ENCODE data around the gene BBOF1. TPM values are rescaled to one million over a fixed set of nuclear protein-coding genes. Genes with fewer than 3 reads are reported as not detected.

BBOF1 gene
- total RNA-seq, 1 experiment from 2014 or later = 6.8 TPM

DNA sequence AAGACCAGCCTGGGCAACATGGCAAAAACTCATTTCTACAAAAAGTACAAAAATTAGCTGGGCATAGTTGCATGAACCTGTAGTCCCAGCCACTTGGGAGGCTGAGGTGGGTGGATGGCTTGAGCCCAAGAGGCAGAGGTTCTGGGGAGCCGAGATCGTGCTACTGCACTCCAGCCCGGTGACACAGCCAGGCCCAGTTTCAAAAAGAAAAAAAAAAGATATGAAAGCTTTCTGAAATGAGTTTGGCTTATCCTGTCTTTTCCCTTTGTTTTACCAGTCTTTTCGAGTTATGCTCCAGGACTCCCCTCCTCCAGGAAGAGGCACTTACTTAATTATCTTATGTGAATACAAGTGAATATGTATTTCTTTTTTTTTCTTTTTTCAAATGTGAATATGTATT is 3.2 kb downstream of the BBOF1 start:
- no peak for DNase-seq
- BruUV-seq (replicated peaks) = no TSS peak
- Histone ChIP-seq H3K4me3 (no peak overlapping the region), H3K27ac (no peak overlapping the region), H4K20me1 (ENCODE audit: insufficient read depth) (no peaks in the 10 kb centered on the region), H3K9me3 (ENCODE audit: insufficient read depth, low read depth) (no peaks in the 10 kb centered on the region), H3K36me3 (ENCODE audit: low read depth) (no peaks in the 10 kb centered on the region), H3K4me2 (no peak overlapping the region), H3F3A (ENCODE audit: insufficient read depth, low read depth) (peaks cover 25% of the 10 kb centered on the region; the same call in 1 of the 2 replicates), H3K79me2 (ENCODE audit: low read depth) (no peaks in the 10 kb centered on the region), H3K9me2 (ENCODE audit: insufficient read depth) (no peaks in the 10 kb centered on the region), H2AFZ (no peak overlapping the region), H3K27me3 (ENCODE audit: insufficient read depth, low read depth) (no peaks in the 10 kb centered on the region), H3K4me1 (replicated peaks; ENCODE audit: insufficient read depth) (peaks cover 8% of the 10 kb centered on the region)
- no peak for TF ChIP-seq EZH2 (IDR thresholded peaks at IDR 0.05; ENCODE audit: low read depth)
- TF ChIP-seq, protein P1, sequence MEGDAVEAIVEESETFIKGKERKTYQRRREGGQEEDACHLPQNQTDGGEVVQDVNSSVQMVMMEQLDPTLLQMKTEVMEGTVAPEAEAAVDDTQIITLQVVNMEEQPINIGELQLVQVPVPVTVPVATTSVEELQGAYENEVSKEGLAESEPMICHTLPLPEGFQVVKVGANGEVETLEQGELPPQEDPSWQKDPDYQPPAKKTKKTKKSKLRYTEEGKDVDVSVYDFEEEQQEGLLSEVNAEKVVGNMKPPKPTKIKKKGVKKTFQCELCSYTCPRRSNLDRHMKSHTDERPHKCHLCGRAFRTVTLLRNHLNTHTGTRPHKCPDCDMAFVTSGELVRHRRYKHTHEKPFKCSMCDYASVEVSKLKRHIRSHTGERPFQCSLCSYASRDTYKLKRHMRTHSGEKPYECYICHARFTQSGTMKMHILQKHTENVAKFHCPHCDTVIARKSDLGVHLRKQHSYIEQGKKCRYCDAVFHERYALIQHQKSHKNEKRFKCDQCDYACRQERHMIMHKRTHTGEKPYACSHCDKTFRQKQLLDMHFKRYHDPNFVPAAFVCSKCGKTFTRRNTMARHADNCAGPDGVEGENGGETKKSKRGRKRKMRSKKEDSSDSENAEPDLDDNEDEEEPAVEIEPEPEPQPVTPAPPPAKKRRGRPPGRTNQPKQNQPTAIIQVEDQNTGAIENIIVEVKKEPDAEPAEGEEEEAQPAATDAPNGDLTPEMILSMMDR (conservative IDR thresholded peaks at IDR 0.05) = no peak
- intact Hi-C loops (cut with micrococcal nuclease; ENCODE audit: unreplicated experiment) = no loop called here
- POLR2A ChIA-PET (ENCODE audit: unreplicated experiment) = no interaction called here
- CTCF ChIA-PET = no interaction called here

DNA sequence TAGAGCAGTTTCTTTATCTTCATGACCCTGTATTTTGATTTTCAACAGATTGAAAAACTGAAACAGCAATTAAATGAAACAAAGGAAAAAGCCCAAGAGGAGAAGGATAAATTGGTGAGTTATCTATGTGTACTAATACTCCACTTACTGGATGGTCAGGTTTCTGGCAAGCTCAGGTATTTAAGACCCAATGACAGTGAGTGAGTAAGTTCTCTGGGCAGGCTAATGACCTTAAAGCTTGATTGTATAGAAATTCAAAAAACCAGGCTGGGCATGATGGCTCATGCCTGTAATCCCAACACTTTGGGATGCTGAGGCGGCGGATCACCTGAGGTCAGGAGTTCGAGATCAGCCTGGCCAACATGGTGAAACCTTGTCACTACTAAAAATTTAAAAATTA is 10.0 kb downstream of the BBOF1 start:
- no peaks in the 10 kb centered on the region for H3K36me3 ChIP-seq (ENCODE audit: low read depth)
- H3F3A ChIP-seq (ENCODE audit: insufficient read depth, low read depth) = no peaks in the 10 kb centered on the region
- H3K4me2 ChIP-seq = no peak overlapping the region
- no peaks in the 10 kb centered on the region for H4K20me1 ChIP-seq (ENCODE audit: insufficient read depth)
- H3K4me3 ChIP-seq = no peak overlapping the region
- ChIA-PET CTCF (no interaction called here), POLR2A (ENCODE audit: unreplicated experiment) (no interaction called here)
- no peak for DNase-seq
- no peaks in the 10 kb centered on the region for H3K4me1 ChIP-seq (replicated peaks; ENCODE audit: insufficient read depth)
- BruUV-seq (replicated peaks) = no TSS peak
- H3K27ac ChIP-seq = no peak overlapping the region
- no peaks in the 10 kb centered on the region for H3K79me2 ChIP-seq (ENCODE audit: low read depth)
- TF ChIP-seq, protein P1 (conservative IDR thresholded peaks at IDR 0.05) = no peak
- no peak for TF ChIP-seq EZH2 (IDR thresholded peaks at IDR 0.05; ENCODE audit: low read depth)
- H3K27me3 ChIP-seq (ENCODE audit: insufficient read depth, low read depth) = no peaks in the 10 kb centered on the region
- H3K9me2 ChIP-seq (ENCODE audit: insufficient read depth) = peaks cover 3% of the 10 kb centered on the region; the same call in 1 of the 2 replicates
- no peaks in the 10 kb centered on the region for H3K9me3 ChIP-seq (ENCODE audit: insufficient read depth, low read depth)
- no peak overlapping the region for H2AFZ ChIP-seq
- intact Hi-C loops (cut with micrococcal nuclease; ENCODE audit: unreplicated experiment) = no loop called here

DNA sequence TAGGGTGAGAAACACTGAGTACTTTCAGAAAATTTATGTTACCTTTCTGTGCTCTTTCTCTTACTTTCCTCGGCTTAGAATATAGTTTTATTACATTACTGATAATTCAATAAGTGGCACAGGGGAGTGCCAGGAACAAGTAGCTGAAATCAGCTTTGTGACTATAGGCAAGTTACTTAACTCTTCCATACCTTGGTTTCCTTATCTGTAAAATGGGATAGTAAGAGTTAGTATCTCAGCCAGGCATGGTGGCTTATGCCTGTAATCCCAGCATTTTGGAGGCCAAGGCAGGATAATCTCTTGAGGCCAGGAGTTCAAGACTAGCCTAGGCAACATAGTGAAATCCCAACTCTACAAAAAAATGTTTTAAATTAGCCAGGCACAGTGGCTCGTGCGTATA is 15.4 kb downstream of the BBOF1 start:
- intact Hi-C loops (cut with micrococcal nuclease; ENCODE audit: unreplicated experiment) = loop anchor here (10.0 kb wide), 1 partner anchor 310 kb away; no protein-coding TSS in a partner anchor
- Histone ChIP-seq H3K27ac (no peak overlapping the region), H2AFZ (no peak overlapping the region), H3K36me3 (ENCODE audit: low read depth) (no peaks in the 10 kb centered on the region), H3K4me3 (no peak overlapping the region), H3K9me3 (ENCODE audit: insufficient read depth, low read depth) (no peaks in the 10 kb centered on the region), H3K4me1 (replicated peaks; ENCODE audit: insufficient read depth) (no peaks in the 10 kb centered on the region), H3K4me2 (no peak overlapping the region), H3F3A (ENCODE audit: insufficient read depth, low read depth) (no peaks in the 10 kb centered on the region), H3K9me2 (ENCODE audit: insufficient read depth) (peaks cover 3% of the 10 kb centered on the region; the same call in 1 of the 2 replicates), H3K27me3 (ENCODE audit: insufficient read depth, low read depth) (no peaks in the 10 kb centered on the region), H4K20me1 (ENCODE audit: insufficient read depth) (no peaks in the 10 kb centered on the region), H3K79me2 (ENCODE audit: low read depth) (no peaks in the 10 kb centered on the region)
- POLR2A ChIA-PET (ENCODE audit: unreplicated experiment) = no interaction called here
- TF ChIP-seq, protein P1 (conservative IDR thresholded peaks at IDR 0.05) = no peak
- TF ChIP-seq EZH2 (IDR thresholded peaks at IDR 0.05; ENCODE audit: low read depth) = no peak
- BruUV-seq (replicated peaks) = no TSS peak
- DNase-seq = no peak
- CTCF ChIA-PET = interaction anchor here (0.6 to 0.7 kb wide), 2 partner anchors 59 to 325 kb away, joined by 4 to 6 read pairs; no protein-coding TSS in a partner anchor

Measured in PC-9 (cell line).